ENCODE measurements around the gene ATG4B. TPM values are rescaled to one million over a fixed set of nuclear protein-coding genes. Genes with fewer than 3 reads are reported as not detected.

ATG4B gene
- total RNA-seq, 1 donor from 2014 or later: 84.4 TPM

DNA sequence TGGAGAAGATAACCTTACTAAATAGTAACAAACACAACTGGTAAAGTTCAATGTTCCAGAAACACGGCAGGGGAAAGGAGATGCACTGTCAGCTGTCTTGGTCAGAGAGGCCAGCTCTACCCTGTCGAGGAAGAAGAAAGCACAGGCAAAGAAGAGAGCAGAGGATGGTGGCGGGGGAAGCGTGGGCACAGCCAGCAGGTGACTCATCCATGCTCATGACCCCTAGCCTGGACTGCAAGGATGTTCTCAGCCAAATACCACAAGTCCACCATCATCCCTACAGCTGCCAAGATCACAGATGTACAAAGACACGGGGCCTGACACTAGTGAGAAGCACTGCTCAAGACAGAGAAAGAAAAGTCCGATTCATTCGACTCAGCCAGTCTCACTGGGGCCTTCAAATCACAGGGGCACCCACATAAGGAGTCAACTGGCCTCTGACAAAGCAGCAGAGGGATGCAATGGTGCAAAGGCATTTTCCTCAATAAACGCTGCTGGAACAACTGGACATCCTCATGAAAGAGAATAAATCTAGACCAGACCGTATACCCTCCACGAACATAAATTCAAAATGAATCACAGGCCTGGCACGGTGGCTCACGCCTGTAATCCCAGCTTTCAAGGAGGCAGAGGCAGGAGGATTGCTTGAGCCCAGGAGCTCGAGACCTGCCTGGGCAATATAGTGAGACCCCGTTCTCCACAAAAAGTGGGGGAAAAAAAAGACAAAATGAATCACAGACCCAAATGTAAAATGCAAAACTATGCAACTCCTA, 43.5 kb downstream of the ATG4B start:
- no peak for DNase-seq (ENCODE audit: extremely low read depth, low read depth, low spot score)

DNA sequence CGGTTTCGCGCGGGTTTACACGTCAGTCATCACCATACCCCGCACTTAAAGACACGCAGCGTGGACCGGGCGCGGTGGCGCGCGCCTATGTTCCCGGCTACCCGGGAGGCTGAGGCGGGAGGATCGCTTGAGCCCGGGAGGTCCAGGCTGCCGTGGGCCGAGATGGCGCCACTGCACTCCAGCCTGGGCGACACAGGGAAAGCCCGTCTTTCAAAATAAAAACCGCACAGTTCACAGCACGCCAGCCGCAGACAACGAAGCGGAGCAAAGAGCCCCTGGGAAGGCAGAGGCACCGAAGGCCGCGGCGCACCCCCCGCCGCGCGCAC, 48.8 kb downstream of the ATG4B start:
- DNase-seq (ENCODE audit: extremely low read depth, low read depth, low spot score): no peak

DNA sequence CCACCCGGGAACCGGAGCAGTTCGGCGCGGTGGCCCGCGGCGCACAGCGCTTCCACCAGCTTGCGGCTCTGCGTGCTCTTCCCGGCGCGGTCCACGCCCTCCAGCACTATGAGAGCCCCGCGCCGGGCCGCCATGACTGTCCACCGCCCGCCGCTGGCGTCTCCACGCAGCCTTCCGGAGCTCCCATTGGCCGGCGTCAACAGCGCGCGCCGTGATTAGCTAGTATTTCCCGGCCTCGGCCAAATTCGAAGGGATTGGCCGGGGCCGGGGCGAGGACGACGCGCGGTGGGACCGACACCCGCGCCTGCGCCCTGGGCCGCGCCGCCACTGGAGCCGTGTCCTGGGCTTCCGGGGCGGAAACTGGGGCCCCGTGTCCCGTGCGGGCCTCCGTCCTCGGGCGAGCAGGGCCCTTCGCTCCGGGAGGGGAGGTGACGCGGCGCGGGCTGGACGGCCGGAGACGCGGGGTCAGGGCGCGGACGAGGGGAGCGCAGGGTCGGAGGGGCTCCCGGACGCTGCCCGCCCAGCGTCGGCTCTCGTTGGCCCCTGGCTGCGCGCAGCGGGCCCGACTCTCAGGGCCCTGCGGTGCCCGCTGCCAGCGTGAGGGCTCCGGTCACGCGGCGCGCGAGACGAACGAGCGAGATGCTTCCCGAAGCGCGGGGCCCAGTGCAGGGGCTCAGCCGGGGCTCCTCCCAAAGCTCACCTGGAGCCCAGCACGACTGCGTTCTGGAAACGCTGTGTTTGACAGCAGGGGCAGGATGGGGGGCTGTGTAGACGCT, 49.3 kb downstream of the ATG4B start, which contains the start of gene DTYMK:
TSS of gene DTYMK (minus strand) at position 166 of the 776 bp plus-strand sequence. CDS start at position 134, 32 bp downstream.
- DNase-seq (ENCODE audit: extremely low read depth, low read depth, low spot score): peak; percentile 42

DNA sequence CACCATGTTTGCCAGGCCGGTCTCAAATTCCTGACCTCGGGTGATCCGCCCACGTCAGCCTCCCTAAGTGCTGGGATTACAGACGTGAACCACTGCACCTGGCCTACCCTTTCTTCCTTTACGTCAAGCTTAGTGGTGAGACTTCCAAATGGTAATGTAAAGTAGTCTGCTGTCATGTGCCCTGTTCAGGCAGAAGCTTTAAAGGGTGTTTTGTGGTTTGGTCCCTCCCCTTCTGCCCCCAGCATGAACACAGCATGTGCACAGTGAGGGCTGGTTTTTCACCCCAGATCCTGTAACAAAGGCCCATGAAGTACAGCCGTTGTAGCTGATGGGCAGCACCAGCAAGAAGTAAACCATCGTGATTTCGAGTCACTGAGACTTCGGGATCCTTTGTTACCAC, 51.8 kb downstream of the ATG4B start:
- DNase-seq (ENCODE audit: extremely low read depth, low read depth, low spot score): no peak

DNA sequence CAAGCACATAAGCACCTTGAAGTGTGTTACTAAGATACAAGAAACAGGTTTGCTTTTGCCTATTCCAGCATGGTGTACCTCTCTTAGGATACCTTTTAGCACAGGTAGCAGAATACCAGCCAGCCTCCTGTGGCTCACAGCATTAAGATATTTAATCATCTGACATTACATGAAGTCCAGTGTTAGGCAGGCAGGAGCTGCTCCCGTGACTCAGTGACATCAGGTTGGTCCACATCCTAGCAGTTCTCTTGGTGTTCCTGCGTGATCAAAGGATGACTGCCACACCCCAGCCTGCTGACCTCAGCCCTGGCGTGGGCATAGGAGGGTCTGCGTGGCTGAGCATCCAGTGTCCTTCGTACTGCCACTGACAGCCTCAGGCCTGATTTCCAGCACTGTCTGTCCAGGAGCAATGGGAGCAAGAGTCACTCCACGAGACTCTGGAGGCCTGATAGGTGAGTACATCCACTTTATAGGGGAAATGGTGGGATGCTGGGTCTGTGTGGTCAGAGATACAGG, 52.8 kb downstream of the ATG4B start:
- no peak for DNase-seq (ENCODE audit: extremely low read depth, low read depth, low spot score)

DNA sequence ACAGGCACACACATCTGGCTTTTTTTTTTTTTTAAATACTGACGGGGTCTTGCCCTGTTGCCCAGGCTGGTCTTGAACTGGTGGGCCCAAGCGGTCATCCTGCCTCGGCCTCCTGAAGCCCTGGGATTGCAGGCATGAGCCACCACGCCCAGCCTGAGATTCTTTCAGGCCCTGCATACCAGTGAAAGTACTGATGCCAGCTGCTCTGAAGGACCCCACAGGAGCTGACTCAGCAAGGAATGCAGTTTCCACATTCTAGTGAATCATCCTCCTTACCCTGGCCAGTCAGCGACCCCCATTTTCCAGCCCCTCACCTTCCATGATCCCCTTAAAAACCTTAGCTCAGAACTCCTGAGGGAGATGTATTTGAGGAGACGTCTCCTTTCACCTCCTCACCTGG, 55.0 kb downstream of the ATG4B start:
- DNase-seq (ENCODE audit: extremely low read depth, low read depth, low spot score): no peak

DNA sequence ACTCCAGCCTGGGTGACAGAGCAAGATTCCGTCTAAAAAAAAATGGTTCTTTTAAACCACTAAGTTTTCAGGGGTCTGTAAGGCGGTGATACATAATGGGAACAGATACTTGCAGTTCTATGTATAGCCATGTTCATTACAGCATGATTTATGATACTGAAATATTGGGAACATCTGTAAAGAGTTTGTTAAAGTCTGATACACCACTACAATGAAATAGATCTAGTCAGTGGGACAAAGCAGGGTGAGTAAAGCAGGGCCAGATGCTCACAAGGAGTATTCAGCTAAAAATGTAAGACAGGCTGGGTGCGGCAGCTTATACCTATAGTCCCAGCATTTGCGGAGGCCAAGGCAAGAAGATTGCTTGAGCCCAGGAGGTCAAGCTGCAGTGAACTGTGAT, 58.2 kb downstream of the ATG4B start:
- no peak for DNase-seq (ENCODE audit: extremely low read depth, low read depth, low spot score)

DNA sequence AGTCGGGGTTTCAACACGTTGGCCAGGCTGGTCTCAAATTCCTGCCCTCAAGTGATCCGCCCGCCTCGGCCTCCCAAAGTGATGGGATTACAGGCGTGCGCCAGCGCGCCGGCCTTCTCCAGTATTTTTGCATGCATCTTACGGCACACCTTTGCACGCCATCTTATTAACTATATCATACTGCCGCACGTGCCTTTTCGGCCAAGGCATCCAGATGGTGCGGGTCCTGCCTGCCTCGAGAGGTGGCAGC, 63.6 kb downstream of the ATG4B start:
- DNase-seq (ENCODE audit: extremely low read depth, low read depth, low spot score): peak; percentile 22

DNA sequence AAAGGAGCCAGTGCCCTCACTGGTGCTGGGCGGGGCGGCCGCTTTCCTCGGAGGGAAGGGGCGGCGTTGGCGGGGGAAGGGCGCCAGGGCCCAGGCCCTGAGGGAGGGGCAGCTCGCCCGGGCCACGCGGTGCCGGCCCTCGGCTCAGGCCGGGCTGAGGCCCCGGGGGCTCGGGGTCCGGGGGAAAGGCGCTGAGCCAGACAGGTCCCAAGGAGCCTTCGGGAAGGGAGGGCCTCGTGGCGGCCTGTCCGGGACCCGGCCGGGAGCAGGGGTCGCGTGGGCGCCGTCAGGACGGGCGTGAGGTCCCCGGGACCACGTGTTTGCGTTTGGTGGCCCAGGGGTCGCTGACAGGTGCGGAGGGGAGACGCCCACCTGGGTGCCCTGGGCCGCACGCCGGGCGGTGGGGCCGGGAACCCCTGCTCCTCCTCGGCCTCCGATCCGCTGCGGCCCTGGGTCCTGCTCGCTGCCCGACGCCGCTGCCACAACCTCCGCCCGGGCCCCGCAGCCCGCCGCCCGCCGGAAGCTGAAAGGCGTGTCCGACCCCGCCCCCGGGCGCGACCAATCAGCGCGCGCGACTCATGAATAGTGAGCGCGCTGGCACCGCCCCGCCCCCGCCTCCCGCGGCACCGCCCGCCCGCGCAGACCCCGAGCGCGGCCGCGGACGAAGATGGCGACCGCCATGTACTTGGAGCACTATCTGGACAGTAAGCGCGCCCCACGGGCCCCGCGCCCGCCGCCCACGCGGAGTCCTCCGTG, 64.1 kb downstream of the ATG4B start, which contains the start of gene ING5:
TSS of gene ING5 (plus strand) at position 641 of the 756 bp plus-strand sequence. CDS start at position 668, 27 bp downstream.
- DNase-seq (ENCODE audit: extremely low read depth, low read depth, low spot score): no peak

DNA sequence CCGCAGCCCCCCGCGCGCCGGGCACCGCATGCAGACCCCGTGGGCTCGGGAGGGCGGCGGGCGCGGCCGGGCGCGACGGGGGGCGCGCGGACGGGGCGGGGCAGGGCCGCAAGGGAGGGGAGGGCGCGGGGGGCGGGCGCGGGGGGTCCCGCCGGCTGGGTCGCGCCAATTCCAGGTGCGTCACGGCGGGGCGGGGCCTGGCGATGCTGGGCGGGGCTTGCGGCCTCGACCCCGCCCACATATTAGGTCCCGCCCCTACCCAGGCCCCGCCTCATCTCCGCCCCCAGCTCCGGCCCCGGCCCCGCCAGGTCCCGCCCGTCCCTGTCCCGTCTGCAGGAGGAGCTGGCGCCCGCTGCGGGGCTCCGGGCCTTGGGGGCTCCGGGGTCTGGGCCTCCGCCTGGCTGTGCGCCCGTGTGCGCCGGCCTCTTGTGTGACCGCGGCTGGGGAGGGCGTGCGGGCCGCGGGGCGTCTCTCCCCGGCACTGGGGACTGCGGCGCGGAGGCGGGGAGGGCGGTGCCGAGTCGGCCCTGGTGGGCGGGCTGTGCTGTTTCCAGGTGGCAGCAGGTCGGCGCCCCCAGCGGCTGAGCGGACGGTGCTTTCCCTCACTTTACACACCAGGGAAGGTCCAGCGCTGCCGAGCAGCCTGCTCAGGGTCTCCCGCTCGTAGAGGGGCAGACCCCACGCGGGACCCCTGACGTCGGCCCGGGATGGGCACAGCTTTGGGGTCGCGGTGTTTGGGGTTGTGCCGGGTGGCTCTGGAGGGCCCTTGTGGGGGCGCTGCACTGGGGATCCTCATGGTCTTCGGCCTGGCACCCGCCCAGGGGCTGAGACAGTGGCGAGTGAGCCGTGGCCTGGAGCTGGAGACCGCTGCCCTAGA, 64.9 kb downstream of the ATG4B start:
- DNase-seq (ENCODE audit: extremely low read depth, low read depth, low spot score): no peak

DNA sequence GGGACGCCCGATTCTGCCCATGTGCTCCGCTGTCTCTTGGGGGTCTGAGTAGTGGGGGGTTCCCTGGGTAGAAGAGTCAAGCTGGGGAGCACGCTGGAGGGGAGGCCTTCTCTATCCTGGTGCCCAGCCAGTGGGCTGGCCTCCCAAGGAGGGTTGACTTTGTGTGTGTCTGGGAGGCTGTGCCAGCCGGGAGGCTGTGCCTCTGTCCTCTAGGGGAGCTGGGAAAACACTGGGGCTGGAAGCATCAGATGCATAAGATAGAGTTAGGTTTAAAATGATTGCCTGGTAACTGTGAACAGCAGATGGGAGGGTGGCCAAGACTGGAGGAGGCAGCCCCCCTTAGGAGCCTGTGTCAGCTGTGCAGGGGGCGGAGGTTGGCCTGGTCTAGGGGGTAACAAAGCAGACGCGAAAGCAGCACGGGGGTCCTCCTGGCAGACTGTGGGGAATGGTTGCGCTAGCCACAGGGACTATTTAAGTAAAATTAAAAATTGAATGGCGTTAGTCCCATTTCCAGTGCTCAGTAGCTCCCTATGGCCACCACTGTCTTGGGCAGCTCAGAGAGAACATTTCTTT, 65.6 kb downstream of the ATG4B start:
- no peak for DNase-seq (ENCODE audit: extremely low read depth, low read depth, low spot score)

DNA sequence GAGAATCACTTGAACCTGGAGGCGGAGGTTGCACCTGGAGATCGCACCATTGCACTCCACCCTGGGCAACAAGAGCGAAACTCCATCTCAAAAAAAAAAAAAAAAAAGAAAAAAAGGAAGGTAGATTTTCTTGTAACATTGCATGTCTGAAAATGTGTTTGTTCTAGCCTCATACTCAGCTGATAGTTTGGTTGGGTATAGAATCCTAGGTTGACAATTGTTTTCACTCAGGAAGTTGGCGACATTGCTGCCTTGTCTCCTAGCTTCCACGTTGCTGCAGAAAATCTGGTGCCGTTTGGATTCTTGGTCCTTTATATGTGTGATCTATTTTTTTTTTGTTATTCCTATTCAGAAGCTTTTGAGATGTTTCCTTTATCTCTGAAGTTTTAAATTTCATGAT, 69.0 kb downstream of the ATG4B start:
- no peak for DNase-seq (ENCODE audit: extremely low read depth, low read depth, low spot score)

DNA sequence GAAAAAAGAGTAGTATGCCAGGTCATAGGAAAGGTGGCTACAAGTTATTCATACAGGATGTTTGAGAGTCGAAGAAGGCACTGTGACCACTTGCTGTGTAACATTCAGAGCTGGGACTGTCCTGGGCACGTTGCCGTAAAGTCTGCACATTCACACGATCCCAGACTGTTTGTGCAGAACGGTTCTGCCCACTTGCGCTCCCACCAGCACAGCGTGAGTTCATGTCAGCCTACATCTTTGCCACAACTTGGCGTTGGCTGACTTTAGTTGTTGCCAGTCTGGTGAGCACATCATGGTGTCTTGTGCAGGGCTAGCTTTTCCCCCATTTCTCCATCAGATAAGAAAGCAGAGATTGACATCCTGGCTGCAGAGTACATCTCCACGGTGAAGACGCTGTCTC, 71.4 kb downstream of the ATG4B start:
- DNase-seq (ENCODE audit: extremely low read depth, low read depth, low spot score): no peak

DNA sequence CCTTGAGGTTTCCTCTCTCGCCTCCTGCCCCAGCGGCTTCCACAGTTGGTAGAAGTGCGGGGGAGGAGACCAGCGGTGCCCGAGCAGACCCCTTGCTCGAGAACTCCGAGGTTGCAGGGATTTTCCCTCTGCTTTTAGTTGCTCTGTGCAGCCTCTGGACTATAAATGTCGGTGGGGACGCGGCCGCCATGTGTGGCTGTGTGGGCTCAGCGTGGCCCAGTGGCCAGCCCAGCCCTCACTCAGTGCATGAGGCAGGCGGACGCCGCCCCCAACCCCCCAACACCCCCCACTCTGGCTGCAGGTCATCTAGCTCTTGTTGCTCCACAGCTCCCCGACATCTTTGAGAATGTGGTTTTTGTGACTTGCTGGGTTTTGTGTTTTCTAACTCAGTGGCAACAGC, 81.6 kb downstream of the ATG4B start:
- DNase-seq (ENCODE audit: extremely low read depth, low read depth, low spot score): no peak

DNA sequence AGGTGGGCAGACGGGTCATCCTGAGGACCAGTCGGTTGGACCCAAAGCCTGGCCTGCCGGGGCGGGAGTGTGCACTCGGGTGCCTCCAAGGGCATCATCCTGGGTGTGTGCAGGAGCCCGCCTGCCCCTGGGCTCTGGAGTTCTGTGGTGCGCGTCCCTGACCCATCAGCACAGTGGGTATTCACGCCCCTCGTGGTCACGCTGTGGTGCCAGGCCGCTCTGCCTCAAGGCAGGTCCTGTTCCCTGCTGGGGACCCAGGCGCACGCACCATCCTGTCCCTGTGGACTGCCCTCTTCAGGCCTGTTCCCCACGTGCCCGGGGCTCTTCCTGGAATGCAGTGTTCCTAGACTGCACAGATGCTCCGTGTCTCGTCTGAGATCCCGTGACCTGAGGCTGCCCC, 82.6 kb downstream of the ATG4B start:
- no peak for DNase-seq (ENCODE audit: extremely low read depth, low read depth, low spot score)

DNA sequence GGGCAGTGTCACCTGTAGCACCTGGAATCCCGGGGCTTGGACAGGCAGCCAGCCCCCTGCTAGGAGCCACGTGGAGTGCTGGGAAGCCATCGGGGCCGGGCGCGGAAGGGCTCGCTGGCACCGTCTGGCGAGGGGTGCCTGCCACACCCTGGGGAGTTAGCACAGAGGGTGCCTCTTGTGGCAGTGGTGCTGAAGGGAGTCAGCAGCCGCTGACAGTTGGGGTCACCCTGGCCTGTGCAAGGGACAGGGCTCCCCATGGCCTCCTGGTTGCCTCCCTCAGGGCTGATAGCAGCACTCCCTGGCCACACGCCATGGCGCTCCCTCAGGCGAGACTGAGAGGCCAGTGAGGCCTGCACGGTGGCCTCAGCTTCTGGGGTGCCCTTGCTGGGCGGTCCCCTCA, 83.1 kb downstream of the ATG4B start:
- DNase-seq (ENCODE audit: extremely low read depth, low read depth, low spot score): no peak

DNA sequence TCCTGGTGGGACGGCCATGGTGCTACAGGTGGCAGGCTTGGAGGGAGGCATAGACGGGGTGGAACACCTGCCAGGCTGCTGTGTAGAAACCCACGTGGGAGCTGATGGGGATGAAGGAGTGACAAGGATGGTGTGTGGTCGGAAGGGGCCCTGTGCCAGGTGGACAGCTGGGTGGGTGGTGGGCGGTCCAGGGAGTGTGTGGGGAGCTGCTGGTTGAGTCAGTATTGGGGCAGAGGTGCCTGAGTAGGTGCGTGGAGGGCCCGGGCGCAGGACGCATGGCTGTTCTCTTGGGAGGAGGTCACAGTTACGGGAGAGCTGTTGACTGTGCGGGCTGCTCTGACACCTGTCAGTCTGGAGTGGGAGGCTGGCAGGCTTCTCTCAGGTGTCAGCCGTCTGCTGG, 84.4 kb downstream of the ATG4B start:
- DNase-seq (ENCODE audit: extremely low read depth, low read depth, low spot score): no peak

DNA sequence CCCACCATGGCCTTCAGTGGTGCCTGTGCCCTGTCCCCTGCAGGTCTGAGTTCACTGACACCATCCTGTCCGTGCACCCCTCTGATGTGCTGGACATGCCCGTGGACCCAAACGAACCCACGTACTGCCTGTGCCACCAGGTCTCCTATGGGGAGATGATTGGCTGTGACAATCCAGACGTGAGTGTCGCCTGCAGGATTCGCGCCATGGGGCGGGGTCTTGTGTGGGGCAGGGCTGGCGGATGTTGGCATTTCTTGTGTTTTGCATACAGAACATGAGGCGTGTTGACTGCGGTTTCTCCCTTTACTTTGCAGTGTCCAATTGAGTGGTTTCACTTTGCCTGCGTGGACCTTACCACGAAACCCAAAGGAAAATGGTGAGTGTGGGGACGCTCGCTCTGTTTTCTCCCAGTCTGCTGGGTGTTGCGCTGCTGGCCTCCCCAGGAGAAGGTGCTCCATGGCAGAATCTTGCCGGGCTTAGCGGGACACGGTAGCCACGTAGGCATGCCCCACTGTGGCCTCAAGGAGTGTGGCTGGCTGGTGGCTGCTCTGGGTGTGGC, 85.5 kb downstream of the ATG4B start:
- DNase-seq (ENCODE audit: extremely low read depth, low read depth, low spot score): no peak
